Mesenchymal stem cell (in vitro differentiated cells and primary cell): ENCODE measurements around the gene TRPM2.

Source experiments
- DNase-seq: peaks from one replicate; pipeline ENCODE4 v3.0.0-alpha.2; 2013
- H2AFZ ChIP-seq: one replicate; pipeline ENCODE4 v1.6.1; 2013; ENCODE audit warnings: low read depth, mild to moderate bottlenecking, control low read depth, inconsistent platforms, low read length, moderate library complexity
- H2AK5ac ChIP-seq: 2 replicates; pipeline ENCODE4 v1.6.1; 2013; ENCODE audit warnings: low read length, moderate library complexity, mild to moderate bottlenecking, inconsistent platforms; ENCODE audit not compliant: severe bottlenecking
- H2BK120ac ChIP-seq: one replicate; pipeline ENCODE4 v1.6.1; 2013; ENCODE audit warnings: low read depth, mild to moderate bottlenecking, inconsistent platforms, low read length, moderate library complexity
- H2BK12ac ChIP-seq, 2 experiments: one replicate each; pipeline ENCODE4 v1.6.1; 2013; ENCODE audit warnings: inconsistent platforms in 2 of 2, low read length in 2 of 2, mild to moderate bottlenecking in 2 of 2, moderate library complexity in 2 of 2, control low read depth in 1 of 2
- H2BK15ac ChIP-seq: one replicate; pipeline ENCODE4 v1.6.1; 2013; ENCODE audit warnings: mild to moderate bottlenecking, low read depth, inconsistent platforms; ENCODE audit not compliant: poor library complexity, severe bottlenecking
- H2BK5ac ChIP-seq: 2 replicates; pipeline ENCODE4 v1.6.1; 2013; ENCODE audit warnings: low read depth, mild to moderate bottlenecking, low read length, control low read depth, inconsistent platforms; ENCODE audit not compliant: poor library complexity, severe bottlenecking
- H3K14ac ChIP-seq, 2 experiments: one replicate each; pipeline ENCODE4 v1.6.1; 2013; ENCODE audit warnings: inconsistent platforms in 2 of 2, low read length in 2 of 2, control low read depth in 1 of 2, mild to moderate bottlenecking in 1 of 2, moderate library complexity in 1 of 2
- H3K18ac ChIP-seq, 2 experiments: one replicate each; pipeline ENCODE4 v1.6.1; 2013; ENCODE audit warnings: inconsistent platforms in 2 of 2, low read length in 2 of 2, control low read depth in 1 of 2, low read depth in 1 of 2, mild to moderate bottlenecking in 1 of 2
- H3K23ac ChIP-seq, 2 experiments: one replicate each; pipeline ENCODE4 v1.6.1; 2013; ENCODE audit warnings: inconsistent platforms in 2 of 2, low read length in 2 of 2, mild to moderate bottlenecking in 2 of 2, moderate library complexity in 2 of 2, control low read depth in 1 of 2
- H3K27ac ChIP-seq: 2 replicates; pipeline ENCODE4 v1.5.1; 2013; ENCODE audit warnings: mild to moderate bottlenecking, moderate library complexity, low read length, control low read depth, inconsistent platforms; ENCODE audit not compliant: poor library complexity, severe bottlenecking
- H3K27me3 ChIP-seq, 2 experiments: 2 replicates each; pipeline versions ENCODE4 v1.6.1 to v1.7.0; 2013; ENCODE audit warnings: low read length in 2 of 2, mild to moderate bottlenecking in 2 of 2, moderate library complexity in 2 of 2, control low read depth in 1 of 2, inconsistent platforms in 1 of 2; ENCODE audit not compliant: control insufficient read depth in 1 of 2, insufficient read depth in 1 of 2
- H3K36me3 ChIP-seq, 2 experiments: 2 replicates each; pipeline versions ENCODE4 v1.6.1 to v1.7.0; 2013; ENCODE audit warnings: low read length in 2 of 2, control low read depth in 1 of 2, inconsistent platforms in 1 of 2, low read depth in 1 of 2, mild to moderate bottlenecking in 1 of 2; ENCODE audit not compliant: insufficient read depth in 2 of 2, control insufficient read depth in 1 of 2
- H3K4ac ChIP-seq, 2 experiments: one replicate each; pipeline ENCODE4 v1.6.1; 2013; ENCODE audit warnings: inconsistent platforms in 2 of 2, low read length in 2 of 2, mild to moderate bottlenecking in 2 of 2, moderate library complexity in 2 of 2, control low read depth in 1 of 2, low read depth in 1 of 2
- H3K4me1 ChIP-seq: 2 replicates; pipeline ENCODE4 v1.6.1; 2013; ENCODE audit warnings: low read depth, low read length, control low read depth; ENCODE audit not compliant: control insufficient read depth, insufficient read depth
- H3K4me2 ChIP-seq: 2 replicates; pipeline ENCODE4 v1.6.1; 2013; ENCODE audit warnings: low read length, mild to moderate bottlenecking, inconsistent platforms; ENCODE audit not compliant: poor library complexity, severe bottlenecking
- H3K4me3 ChIP-seq, 2 experiments: 2 replicates each; pipeline versions ENCODE4 v1.5.1 to v1.7.0; 2013; ENCODE audit warnings: low read length in 2 of 2, mild to moderate bottlenecking in 2 of 2, control low read depth in 1 of 2, low read depth in 1 of 2; ENCODE audit not compliant: insufficient read depth in 1 of 2
- H3K79me1 ChIP-seq: replicated peaks from 2 replicates; pipeline ENCODE4 v1.6.1; 2013; ENCODE audit warnings: mild to moderate bottlenecking, control low read depth, low read length, inconsistent platforms; ENCODE audit not compliant: poor library complexity, severe bottlenecking
- H3K9ac ChIP-seq: 2 replicates; pipeline ENCODE4 v1.7.0; 2013; ENCODE audit warnings: mild to moderate bottlenecking, low read length, moderate library complexity
- H3K9me3 ChIP-seq: 2 replicates; pipeline ENCODE4 v1.7.0; 2013; ENCODE audit warnings: mild to moderate bottlenecking, low read length; ENCODE audit not compliant: control insufficient read depth
- H4K8ac ChIP-seq: one replicate; pipeline ENCODE4 v1.6.1; 2013; ENCODE audit warnings: inconsistent platforms, mild to moderate bottlenecking, low read length, moderate library complexity
- H4K91ac ChIP-seq: one replicate; pipeline ENCODE4 v1.6.1; 2013; ENCODE audit warnings: mild to moderate bottlenecking, low read length, inconsistent platforms
- WGBS: methylation state at CpG from one replicate; pipeline ENCODE4 v1.1.7; 2013; ENCODE audit warnings: mixed read lengths; 5-methylcytosine and 5-hydroxymethylcytosine counted together

Gene TRPM2

GRCh38 chr21:44423312-44423821 lies 69.9 kb downstream of the TRPM2 start:
- Histone ChIP-seq H2AK5ac (no peak overlapping the region), H2BK5ac (no peak overlapping the region), H3K4me3 (no peak overlapping the region), H3K79me1 (no peaks in the 10 kb centered on the region), H3K18ac (no peak overlapping the region), H3K27me3 (peaks cover 0 to 18% of the 10 kb centered on the region in 2 experiments), H3K4me2 (no peak overlapping the region), H2BK15ac (no peak overlapping the region), H2BK120ac (no peak overlapping the region), H3K4me1 (no peaks in the 10 kb centered on the region), H3K36me3 (no peaks in the 10 kb centered on the region), H3K4ac (no peak overlapping the region), H3K27ac (no peak overlapping the region), H4K8ac (no peak overlapping the region), H2AFZ (no peak overlapping the region), H4K91ac (no peak overlapping the region), H2BK12ac (no peak overlapping the region), H3K9ac (no peak overlapping the region), H3K23ac (no peak overlapping the region), H3K14ac (no peak overlapping the region), H3K9me3 (peaks cover 3% of the 10 kb centered on the region)
- WGBS = 86% methylated on average over 11 of the region's 12 CpGs
- DNase-seq = no peak

- H2BK5ac ChIP-seq = no peak overlapping the region
- H3K23ac ChIP-seq = no peak overlapping the region
- no peak overlapping the region for H3K18ac ChIP-seq
- peaks cover 9% of the 10 kb centered on the region for H3K9me3 ChIP-seq
- no peak overlapping the region for H3K4ac ChIP-seq
- no peak overlapping the region for H4K8ac ChIP-seq
- H3K4me3 ChIP-seq = no peak overlapping the region
- no peak overlapping the region for H2AFZ ChIP-seq
- no peak overlapping the region for H3K9ac ChIP-seq
- H3K4me2 ChIP-seq = no peak overlapping the region
- no peaks in the 10 kb centered on the region for H3K4me1 ChIP-seq
- no peak overlapping the region for H2AK5ac ChIP-seq
- no peak overlapping the region for H2BK12ac ChIP-seq
- no peak overlapping the region for H3K14ac ChIP-seq
- H3K27ac ChIP-seq = no peak overlapping the region
- no peaks in the 10 kb centered on the region for H3K79me1 ChIP-seq
- no peak overlapping the region for H4K91ac ChIP-seq
- 77% methylated on average over 17 of the region's 17 CpGs for WGBS
- H3K27me3 ChIP-seq = peaks cover 0 to 18% of the 10 kb centered on the region in 2 experiments
- DNase-seq = no peak
- no peak overlapping the region for H2BK120ac ChIP-seq
- H3K36me3 ChIP-seq = no peaks in the 10 kb centered on the region
- H2BK15ac ChIP-seq = no peak overlapping the region
These were observed 70.7 kb downstream of the TRPM2 start for GRCh38 chr21:44423941-44424607.

- no peak overlapping the region for H3K18ac ChIP-seq
- H2BK120ac ChIP-seq = no peak overlapping the region
- H2BK12ac ChIP-seq = no peak overlapping the region
- H4K8ac ChIP-seq = no peak overlapping the region
- no peak overlapping the region for H3K27ac ChIP-seq
- H3K14ac ChIP-seq = no peak overlapping the region
- H2BK15ac ChIP-seq = no peak overlapping the region
- no peak overlapping the region for H4K91ac ChIP-seq
- no peak overlapping the region for H3K9ac ChIP-seq
- H3K4ac ChIP-seq = no peak overlapping the region
- no peak for DNase-seq
- peaks cover 0 to 18% of the 10 kb centered on the region in 2 experiments for H3K27me3 ChIP-seq
- no peaks in the 10 kb centered on the region for H3K4me1 ChIP-seq
- H2AK5ac ChIP-seq = no peak overlapping the region
- no peaks in the 10 kb centered on the region for H3K36me3 ChIP-seq
- H2BK5ac ChIP-seq = no peak overlapping the region
- WGBS = 86% methylated on average over 29 of the region's 30 CpGs
- no peak overlapping the region for H3K4me3 ChIP-seq
- H3K23ac ChIP-seq = no peak overlapping the region
- peaks cover 12% of the 10 kb centered on the region for H3K9me3 ChIP-seq
- H3K4me2 ChIP-seq = no peak overlapping the region
- H3K79me1 ChIP-seq = no peaks in the 10 kb centered on the region
- H2AFZ ChIP-seq = no peak overlapping the region
These were observed 71.3 kb downstream of the TRPM2 start for GRCh38 chr21:44424608-44425306.

GRCh38 chr21:44425307-44425894 lies 72.0 kb downstream of the TRPM2 start:
- Histone ChIP-seq H3K23ac (no peak overlapping the region), H3K4me1 (no peaks in the 10 kb centered on the region), H4K8ac (no peak overlapping the region), H3K36me3 (no peaks in the 10 kb centered on the region), H3K4me2 (no peak overlapping the region), H2BK12ac (no peak overlapping the region), H3K27me3 (peaks cover 0 to 18% of the 10 kb centered on the region in 2 experiments), H2AK5ac (no peak overlapping the region), H3K4ac (no peak overlapping the region), H3K4me3 (no peak overlapping the region), H2AFZ (no peak overlapping the region), H3K9me3 (peaks cover 15% of the 10 kb centered on the region), H2BK5ac (no peak overlapping the region), H3K18ac (no peak overlapping the region), H3K27ac (no peak overlapping the region), H3K14ac (no peak overlapping the region), H3K9ac (no peak overlapping the region), H2BK15ac (no peak overlapping the region), H4K91ac (no peak overlapping the region), H3K79me1 (no peaks in the 10 kb centered on the region), H2BK120ac (no peak overlapping the region)
- no peak for DNase-seq
- 88% methylated on average over 40 of the region's 40 CpGs for WGBS
